Lung microvascular endothelial cell (primary cell): Measurements from ENCODE around the gene AHSP. TPM values are rescaled to one million over a fixed set of nuclear protein-coding genes. Genes with fewer than 3 reads are reported as not detected.
A peak's percentile ranks its signal among the peaks of the same experiment; 100 is the strongest.
"Not testable (repeated sequence)": the region's sequence is repeated elsewhere in the genome, so short reads cannot be mapped to it uniquely, and the experiment has no call there.

Experiments used
- DNase-seq, 2 donors: peaks; one replicate each; pipeline versions ENCODE4 v3.0.0 to v3.0.0-alpha.2; 2010; ENCODE audit warnings: low read depth in 2 of 2
- total RNA-seq: library from RNA; depleted of rRNA; stranded (reverse); fragments of >200 nt; gene quantifications from 2 replicates; pipeline ENCODE4 v1.2.1, GENCODE V29; 2014

Gene AHSP, protein sequence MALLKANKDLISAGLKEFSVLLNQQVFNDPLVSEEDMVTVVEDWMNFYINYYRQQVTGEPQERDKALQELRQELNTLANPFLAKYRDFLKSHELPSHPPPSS
- total RNA-seq, result not detected in 2 replicates

DNA sequence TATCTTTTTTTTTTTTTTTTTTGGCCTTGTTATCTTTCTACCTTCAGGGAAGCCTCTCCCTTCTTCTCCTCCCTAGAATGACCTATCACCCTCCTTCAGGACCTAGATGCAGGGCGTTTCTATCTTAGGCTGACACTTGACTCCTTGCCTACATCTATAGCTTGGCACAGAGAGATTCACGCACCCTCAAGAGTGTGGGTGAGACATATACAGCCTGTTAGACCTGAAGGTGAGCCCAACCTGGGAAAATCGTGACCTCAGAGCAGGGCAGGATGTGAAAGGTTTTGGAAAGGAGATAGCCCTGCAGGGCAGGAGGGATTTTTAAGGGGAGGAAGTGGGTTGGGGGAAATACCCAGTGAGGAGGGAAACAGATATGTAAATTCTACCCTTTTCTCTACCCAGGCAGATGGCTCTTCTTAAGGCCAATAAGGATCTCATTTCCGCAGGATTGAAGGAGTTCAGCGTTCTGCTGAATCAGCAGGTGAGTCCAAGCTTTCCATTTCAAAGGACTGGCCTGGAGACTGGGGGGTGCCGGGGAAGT is at the start of gene AHSP:
Gene AHSP (plus strand): TSS at position 167 of the 541 bp plus-strand sequence. CDS start 240 bp downstream, at position 407.
- DNase-seq, result no peak

DNA sequence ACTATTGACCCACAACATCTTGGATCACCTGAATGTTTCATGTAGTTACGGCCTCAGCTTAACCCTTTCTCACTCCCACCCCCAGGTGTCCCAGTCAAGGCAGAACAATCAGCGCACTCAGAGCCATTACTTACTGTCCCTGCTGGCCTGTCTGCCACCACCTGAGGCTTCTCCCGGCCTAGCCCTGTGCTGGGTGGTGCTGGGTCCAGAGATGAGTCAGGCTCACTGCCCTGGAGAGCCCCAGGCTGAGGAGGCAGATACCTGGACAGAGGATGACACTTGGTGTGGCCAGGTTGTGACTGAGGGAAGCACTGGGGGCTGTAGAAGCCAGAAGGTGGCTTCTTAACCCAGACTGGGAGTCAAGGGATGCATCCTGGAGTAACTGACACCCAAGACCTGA is 48.7 kb upstream of the AHSP start:
- no peak for DNase-seq

DNA sequence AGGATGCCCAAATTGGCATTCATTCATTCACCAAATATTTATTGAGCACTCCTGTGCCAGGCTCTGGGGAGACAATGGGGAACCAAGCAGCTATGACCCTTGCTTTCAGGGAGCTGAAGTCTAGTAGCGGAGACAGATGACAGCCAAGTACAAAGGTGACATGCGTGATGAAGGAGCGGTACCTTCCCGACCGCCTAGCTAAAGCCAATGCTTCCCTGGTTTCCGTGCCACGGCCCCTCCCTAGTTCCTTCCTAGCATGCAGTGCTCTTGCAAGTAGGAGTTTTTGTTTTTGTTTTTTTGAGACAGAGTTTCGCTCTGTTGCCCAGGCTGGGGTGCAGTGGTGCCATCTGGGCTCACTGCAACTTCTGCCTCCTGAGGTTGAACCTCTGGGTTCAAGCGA is 47.9 kb upstream of the AHSP start:
- DNase-seq, result no peak

DNA sequence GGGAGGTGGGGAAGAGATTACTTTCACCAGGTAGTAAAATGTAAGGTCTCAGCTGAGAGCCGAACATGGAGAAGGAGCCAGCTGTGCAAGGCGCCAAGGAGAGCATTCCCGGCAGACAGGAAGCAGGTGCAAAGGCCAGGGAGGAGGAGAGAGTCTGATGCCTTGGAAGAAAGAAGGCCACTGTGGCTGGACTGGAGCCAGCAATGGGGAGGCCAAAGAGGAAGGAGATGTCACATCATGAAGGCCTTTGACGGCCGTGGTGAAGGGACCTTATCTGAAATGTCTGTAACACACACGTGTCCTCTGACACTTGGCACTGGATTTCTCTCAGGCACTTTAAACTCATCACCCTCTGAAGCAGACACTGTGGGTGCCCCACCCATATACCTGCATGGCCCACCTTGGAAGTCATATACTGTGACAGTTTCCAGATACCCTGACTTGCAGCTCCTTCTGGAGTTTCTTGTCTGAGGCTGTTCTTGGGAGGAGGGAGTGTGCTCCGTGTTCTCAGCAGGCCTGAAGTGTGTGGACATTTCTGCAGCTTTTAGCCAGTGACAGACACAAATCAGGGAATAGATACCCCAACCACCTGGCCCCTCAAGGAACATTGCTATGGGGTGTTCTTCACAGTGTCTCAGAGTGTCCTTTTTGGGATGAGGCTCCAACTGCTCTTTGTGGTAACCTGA is 46.7 kb upstream of the AHSP start:
- peak in 1 of 2 donors; percentile 53 for DNase-seq

DNA sequence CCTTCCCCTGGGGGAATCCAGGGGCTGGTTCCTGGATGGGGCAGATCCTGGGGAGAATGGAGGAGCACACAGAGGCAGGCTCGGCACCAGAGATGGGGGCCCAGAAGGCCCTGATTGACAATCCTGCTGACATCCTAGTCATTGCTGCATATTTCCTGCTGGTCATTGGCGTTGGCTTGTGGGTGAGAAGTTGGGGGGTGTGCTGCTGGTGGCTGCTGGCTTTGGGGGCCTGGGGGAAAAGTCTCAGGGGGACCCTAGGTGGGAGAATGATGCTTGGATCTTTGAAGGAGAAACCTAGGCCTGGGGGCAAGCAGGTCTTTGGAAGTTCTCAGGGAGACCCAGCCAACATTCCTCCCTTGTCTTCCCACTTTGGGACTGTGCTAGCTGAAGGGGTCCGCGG is 44.6 kb upstream of the AHSP start, which contains the start of gene SLC5A2:
Gene SLC5A2 (plus strand): TSS at position 43 of the 400 bp plus-strand sequence. CDS start 14 bp downstream, at position 57.
- no peak for DNase-seq

DNA sequence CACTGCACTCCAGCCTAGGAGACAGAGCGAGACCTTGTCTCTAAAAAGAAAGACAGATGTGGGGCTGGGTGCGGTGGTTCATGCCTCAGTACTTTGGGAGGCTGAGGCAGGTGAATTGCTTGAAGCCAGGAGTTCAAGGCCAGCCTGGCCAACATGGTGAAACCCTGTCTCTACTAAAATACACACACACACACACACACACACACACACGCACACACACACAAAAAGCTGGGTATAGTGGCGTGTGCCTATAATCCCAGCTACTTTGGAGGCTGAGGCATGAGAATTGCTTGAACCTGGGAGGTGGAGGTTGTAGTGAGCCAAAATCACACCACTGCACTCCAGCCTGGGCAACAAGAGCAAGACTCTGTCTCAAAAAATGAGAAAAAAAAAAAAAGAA is 43.7 kb upstream of the AHSP start:
- DNase-seq, result not testable (repeated sequence)

DNA sequence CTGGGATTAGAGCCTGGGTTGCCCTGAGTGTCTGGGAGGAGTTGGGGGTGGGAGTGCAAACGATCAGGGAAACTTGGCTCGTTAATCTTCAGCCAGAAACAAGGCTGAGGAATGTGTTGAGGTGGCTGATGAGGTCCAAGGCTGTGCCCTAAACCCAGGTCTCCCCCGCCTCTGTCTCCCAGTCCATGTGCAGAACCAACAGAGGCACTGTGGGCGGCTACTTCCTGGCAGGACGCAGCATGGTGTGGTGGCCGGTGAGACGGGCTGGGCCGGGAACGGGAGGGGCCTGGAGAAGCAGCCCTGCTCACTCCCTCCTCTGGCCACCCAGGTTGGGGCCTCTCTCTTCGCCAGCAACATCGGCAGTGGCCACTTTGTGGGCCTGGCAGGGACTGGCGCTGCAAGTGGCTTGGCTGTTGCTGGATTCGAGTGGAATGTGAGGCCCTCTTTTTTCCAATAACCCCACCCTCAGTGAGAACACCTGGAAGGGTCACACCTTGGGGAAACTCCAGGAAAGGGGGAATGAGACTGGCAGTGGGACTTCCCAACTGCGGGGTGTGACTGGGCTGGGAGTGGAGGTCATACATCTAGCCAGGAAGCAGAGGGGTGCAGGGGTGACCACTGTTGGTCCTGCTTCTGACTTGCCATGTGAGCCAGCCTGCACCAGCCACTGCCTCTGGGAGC is 43.1 kb upstream of the AHSP start:
- DNase-seq, result no peak

DNA sequence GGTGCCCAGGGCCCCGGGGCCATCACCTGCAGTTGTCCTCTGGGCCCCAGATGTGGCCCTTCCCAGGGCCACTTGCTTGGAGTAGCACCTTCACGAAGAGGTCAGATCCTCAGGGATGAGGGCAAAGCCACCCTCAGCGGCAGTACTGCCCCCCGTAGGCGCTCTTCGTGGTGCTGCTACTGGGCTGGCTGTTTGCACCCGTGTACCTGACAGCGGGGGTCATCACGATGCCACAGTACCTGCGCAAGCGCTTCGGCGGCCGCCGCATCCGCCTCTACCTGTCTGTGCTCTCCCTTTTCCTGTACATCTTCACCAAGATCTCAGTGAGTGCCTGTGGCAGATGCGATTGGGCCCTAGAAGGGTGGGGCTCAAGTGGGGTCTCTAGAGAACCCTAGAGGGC is 42.1 kb upstream of the AHSP start:
- DNase-seq, result no peak

DNA sequence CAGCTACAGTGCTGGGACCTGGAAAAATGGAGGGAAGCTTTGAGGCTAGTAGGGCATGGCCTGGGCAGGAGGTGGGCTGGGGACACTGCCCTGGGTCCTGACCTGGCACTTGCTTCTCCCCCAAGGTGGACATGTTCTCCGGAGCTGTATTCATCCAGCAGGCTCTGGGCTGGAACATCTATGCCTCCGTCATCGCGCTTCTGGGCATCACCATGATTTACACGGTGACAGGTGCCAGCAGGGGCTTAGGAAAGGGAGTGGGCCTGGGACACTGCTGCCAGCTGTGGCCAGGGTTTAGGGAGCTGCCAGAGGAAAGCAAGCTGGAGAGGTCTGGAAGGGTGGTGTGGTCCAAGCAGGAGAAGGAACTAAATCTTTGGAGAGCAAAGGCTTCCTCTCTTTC is 41.7 kb upstream of the AHSP start:
- no peak for DNase-seq

DNA sequence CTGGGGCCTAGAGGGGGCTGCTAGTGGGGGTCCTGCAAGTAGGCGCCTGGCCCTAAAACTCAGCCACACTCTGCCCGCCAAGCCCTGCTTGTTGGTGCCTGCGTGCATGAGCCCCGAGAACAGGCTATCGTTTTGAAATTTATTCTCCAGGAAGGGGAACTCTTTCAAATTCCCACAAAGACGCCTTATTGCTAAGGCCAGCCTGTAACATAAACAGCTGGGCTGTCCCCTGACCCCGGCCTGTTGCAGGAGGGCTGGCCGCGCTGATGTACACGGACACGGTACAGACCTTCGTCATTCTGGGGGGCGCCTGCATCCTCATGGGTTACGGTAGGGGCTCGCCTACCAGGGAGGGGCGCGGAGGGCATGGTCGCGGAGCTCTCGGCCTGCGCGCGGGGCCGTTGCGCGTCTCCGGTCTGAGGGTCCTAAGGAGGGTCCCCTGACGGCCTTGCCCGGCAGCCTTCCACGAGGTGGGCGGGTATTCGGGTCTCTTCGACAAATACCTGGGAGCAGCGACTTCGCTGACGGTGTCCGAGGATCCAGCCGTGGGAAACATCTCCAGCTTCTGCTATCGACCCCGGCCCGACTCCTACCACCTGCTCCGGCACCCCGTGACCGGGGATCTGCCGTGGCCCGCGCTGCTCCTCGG is 40.5 kb upstream of the AHSP start:
- no peak for DNase-seq

DNA sequence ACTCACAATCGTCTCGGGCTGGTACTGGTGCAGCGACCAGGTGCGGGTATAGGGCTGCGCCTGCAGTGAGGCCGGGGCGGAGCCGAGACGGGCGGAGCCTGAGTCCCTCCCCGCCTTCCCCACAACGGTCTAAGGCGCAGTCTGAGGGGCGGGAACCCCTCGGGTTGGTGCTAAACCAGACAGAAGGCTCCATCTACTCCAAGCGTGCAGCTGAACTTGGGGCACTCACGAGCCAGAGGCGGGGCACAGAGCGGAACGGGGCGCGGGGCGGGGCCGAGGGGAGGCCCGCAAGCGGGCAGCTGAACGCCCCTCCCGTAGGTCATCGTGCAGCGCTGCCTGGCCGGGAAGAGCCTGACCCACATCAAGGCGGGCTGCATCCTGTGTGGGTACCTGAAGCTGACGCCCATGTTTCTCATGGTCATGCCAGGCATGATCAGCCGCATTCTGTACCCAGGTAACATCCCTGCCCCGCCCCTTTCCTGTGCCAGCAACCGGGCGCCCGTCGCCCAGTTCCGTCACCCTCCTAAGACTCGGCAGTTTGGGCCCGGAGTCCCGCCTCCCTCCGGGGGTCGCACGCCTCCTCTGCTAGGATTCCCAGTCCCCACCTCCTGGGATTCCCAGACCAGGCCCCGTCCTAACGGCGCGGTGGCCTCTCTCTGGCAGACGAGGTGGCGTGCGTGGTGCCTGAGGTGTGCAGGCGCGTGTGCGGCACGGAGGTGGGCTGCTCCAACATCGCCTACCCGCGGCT is 39.8 kb upstream of the AHSP start:
- no peak for DNase-seq

DNA sequence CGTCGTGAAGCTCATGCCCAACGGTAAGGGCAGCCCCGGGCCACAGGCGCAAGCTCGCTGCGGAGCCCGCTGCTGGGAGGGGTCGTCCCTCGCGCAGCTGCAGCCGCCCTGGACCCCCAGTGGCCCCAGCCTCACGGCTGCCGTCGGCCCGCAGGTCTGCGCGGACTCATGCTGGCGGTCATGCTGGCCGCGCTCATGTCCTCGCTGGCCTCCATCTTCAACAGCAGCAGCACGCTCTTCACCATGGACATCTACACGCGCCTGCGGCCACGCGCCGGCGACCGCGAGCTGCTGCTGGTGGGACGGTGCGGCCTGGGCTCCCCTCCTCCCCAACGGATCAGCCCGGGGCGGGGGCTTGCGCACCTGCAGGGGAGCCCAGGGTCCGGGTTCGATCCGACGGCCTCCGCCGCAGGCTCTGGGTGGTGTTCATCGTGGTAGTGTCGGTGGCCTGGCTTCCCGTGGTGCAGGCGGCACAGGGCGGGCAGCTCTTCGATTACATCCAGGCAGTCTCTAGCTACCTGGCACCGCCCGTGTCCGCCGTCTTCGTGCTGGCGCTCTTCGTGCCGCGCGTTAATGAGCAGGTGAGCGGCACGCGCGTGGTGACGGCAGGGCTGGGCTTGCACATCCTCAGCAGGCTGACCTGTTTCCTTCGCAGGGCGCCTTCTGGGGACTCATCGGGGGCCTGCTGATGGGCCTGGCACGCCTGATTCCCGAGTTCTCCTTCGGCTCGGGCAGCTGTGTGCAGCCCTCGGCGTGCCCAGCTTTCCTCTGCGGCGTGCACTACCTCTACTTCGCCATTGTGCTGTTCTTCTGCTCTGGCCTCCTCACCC is 39.0 kb upstream of the AHSP start:
- DNase-seq, result peak in 1 of 2 donors; percentile 58

DNA sequence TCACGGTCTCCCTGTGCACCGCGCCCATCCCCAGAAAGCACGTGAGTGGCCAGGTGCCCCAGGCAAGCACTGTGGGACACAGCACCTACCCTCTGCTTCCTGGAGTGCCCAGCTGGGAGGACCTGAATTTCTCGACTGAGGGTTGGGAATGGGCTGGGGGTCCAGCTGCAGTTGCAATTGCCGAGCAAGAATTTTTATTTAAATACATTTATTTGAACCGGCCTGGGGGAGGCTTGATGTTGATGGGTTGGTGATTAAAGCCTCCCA is 38.5 kb upstream of the AHSP start:
- DNase-seq, result no peak

DNA sequence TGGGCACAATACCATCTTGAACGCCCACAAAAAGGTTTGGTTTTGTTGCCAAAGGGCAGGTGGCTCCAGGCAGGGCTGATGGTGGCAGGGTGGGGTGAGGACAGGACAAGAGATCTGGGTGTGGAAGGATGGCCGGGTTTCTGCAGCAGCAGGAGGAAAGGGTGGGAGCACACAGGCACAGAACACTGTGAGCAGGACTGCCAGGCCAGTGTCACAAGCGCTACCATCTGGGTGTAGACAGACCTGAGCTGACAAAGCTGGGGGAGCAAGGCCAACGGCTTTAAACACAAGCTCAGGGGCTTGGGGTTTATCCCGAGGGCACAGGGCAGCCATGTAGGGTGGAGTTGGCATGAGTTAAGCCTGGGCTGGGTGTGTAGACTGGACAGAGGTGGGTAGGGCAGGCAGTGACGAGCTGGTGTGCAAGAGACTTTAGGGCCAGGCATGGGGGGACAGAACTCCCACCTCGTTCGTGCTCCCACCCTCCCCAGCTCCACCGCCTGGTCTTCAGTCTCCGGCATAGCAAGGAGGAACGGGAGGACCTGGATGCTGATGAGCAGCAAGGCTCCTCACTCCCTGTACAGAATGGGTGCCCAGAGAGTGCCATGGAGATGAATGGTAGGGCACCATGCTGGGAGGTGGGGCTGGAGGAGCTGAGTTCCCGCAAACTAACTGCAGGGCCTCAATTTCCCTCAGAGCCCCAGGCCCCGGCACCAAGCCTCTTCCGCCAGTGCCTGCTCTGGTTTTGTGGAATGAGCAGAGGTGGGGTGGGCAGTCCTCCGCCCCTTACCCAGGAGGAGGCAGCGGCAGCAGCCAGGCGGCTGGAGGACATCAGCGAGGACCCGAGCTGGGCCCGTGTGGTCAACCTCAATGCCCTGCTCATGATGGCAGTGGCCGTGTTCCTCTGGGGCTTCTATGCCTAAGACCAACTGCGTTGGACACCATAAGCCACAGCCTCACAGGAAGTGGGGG is 37.8 kb upstream of the AHSP start:
- no peak for DNase-seq

DNA sequence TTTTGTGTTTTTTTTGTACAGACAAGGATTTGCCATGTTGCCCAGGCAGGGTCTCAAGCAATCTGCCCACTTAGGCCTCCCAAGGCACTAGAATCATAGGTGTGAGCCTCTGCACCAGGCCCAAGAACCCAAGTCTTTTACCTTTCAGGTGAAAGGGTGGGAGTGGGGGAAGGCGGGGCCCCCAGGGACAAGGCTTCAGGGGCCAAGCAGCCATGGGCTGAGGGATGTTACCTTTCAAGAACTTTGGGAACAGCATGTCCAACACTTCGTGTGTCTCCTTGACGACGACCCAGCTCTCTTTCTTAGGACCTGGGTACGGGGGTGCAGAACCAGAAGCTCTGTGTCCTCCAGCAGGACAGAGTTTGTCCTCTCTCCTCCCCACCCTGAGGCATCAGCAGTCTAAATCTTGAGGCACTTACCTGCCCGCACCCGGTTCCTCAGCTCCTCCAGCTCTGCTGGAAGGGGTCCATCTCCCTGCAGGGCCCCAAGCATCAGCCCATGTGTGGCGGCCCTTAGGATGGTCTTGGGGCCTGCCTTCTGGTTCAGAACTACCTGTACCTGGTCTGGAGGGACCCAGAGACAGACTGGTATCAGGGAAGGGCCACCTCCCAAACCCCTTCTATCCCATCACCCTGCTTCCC is 35.8 kb upstream of the AHSP start:
- no peak for DNase-seq

DNA sequence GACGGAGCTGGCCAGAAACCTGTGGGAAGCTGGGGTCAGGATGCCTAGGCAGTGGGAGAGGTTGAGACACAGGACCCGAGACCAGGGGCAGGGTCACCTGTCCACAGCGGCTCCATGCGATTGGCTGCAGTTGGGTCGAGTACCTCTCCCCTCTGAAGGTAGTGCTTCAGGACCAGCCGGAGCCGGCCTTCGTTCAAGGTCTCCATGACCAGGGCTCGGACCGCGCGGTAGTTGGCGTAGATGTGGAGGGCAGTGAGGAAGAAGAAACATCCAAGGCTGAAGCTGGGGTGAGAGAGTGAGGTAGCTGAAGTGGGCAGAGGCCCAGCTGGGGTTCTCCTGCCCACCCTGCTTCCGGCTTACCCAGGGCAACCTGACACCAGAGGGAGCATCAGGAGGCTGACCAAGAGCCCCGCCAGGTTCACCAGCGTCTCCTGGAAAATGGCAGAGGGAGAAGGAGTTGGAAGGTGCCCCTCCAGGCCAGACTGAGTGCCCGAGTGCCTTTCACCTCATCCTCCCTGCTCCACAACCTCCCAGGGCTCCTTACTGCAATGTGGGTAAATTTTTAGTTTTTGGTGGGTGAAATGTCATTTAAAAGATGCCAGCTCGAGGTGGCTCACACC is 34.1 kb upstream of the AHSP start:
- DNase-seq, result no peak

DNA sequence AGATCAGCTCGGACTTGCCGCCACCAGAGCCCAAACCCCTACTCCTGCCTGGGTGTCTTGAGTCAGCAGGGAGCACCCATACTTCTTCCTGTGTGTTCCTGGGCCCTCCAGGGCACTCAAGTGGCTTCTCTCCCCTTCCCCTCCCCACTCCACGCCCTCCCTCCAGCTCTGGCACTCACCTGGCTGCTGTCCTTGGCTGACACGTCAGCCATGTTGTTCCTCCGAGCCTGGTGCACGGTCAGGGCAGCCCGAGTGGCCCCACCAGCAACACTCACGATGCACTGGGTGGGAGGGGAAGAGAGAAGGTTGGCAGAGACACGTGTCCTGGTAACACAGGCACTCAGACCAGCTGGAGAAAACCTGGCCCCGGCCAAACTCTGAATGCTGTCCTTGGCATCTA is 31.0 kb upstream of the AHSP start:
- DNase-seq, result no peak

DNA sequence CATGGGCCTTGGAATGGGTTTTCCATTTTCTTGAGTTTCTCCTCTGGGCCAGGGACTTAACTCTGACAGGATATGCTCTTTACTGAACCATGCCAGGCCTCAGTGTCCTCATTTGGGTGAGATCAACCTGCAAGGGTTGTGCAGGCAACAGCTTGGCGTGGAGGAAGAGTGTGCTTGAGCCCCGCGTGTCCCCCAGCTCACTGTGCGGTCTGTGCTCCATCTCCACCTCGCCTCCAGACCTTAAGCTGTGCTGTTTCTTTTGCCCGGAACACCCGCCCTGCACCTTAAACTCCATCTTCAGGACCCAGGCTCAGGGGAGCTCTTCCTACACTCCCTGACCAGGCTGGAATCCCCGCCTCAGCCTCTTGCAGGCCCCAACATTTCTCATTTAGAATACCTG is 29.2 kb upstream of the AHSP start:
- DNase-seq, result no peak

DNA sequence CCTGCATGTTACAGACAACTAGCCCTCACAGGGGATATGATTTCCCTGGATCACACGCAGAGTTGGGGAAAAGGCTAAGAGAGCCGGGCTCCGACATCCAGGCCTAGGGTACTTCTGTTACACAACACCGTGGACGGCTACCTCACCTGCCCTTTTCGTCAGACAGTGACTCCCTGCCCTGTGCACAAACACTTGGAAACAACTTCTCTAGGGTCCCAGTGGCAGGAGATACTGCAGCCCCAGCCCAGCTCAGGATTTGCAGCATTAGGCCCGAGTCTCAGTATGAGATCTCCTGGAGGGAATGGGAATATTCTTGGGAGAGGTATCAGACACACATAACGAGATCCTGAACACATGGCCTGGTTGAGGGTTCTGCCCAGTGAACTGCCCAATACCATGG is 27.8 kb upstream of the AHSP start:
- no peak for DNase-seq
